ENCODE measurements around the gene STXBP3. TPM values are rescaled to one million over a fixed set of nuclear protein-coding genes. Genes with fewer than 3 reads are reported as not detected.

The STXBP3 gene
- total RNA-seq, 1 donor from 2014 or later, result 42.4 TPM

DNA sequence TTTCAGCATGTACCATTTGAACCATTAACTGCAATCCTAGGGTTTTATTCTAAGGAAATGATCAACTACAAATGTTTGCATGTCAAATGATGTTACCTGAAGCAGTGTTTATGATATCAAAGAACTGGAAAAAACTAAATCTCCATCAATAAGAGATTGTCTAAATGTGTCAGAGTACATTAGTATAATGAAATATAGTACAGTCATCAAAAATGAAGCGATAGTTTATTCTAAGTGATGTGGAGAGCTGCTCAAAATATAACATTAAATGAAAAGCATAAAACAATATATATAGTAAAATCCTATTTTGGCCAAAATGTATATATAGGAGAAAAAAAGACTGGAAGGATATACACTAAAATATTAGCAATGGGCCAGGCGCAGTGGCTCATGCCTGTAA is 86.5 kb downstream of the STXBP3 start:
- no peak for DNase-seq (ENCODE audit: low spot score)

- no peak for DNase-seq (ENCODE audit: low spot score)
Observed at GRCh38 chr1:108841703-108842102, 95.2 kb downstream of the STXBP3 start.

GRCh38 chr1:108842525-108843181 is 96.2 kb downstream of the STXBP3 start:
- DNase-seq (ENCODE audit: low spot score), result no peak

DNA sequence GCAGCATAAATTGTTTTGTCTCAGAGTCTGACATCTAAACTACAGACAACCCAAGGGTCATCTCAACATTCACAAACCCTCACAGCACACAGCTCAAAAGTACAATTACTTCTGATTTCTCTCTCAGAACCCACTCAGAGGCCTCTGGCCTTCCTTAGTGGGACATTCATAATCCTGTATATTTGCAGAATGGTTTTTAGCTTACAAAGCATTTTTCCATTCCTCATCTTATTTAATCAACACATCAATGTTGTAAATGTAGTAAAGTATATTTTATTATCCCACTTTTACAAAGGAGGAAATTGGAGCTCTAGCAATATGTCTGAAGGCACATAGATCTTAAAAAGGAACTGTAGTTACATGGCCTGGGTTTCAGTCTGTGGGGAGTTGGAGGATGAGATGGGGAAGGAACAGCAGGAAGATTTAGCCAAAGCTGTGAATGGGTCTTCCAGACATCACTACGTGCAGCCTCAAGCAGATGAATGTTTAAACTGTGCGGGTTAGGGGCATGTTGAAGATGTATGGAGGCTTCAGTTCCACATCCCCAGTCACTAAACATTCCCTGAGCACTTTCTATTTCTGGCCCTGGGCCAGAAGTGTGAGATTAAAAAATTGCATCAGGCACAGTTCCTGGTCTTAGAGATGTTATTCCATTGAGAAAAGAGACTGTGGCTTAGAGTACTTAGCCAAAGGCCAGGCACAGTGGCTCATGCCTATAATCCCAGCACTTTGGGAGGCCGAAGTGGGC is 97.1 kb downstream of the STXBP3 start:
- DNase-seq (ENCODE audit: low spot score), result no peak

DNA sequence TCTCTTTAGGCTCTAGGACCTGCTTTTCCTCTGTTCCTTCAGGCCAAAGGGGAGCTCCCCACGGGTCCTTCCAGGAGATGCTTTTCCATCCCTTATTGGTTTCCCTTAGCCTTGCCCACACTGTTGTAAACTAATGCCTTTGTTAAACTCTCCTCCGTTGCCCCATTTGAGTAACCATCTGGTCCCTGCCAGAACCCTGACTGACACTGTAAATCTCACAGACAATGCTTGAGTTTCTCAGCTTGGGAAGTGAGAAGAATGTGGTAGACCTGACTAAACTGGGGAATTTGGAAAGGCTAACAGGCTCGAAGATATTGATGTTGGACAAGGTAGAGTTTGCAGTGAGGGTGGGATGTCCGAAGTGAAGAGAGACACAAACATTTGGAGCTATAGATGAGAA is 99.0 kb downstream of the STXBP3 start:
- no peak for DNase-seq (ENCODE audit: low spot score)

- no peak for DNase-seq (ENCODE audit: low spot score)
Observed at GRCh38 chr1:108845991-108846390, 99.5 kb downstream of the STXBP3 start.

GRCh38 chr1:108847494-108847893 is 101.0 kb downstream of the STXBP3 start:
- no peak for DNase-seq (ENCODE audit: low spot score)

DNA sequence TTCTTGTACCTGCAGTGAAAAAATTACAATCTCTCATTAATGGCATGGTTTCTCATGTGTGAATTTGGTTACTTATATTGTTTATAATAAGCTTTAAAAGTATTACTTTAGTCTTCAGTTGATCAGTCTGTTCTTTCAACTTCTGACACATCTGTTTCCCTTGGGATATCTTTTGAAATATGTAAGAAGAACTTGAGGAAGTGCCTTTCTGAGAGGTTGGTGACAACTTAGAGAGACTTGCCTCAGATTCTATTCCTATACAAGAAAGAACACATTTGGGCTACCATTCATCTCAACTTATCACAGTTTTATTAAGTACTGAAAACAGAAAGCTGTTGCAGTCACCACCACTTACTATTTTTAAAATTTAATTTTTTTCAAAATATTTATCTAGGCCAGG is 102.3 kb downstream of the STXBP3 start:
- DNase-seq (ENCODE audit: low spot score), result no peak

- no peak for DNase-seq (ENCODE audit: low spot score)
Observed at GRCh38 chr1:108850929-108851328, 104.5 kb downstream of the STXBP3 start.

DNA sequence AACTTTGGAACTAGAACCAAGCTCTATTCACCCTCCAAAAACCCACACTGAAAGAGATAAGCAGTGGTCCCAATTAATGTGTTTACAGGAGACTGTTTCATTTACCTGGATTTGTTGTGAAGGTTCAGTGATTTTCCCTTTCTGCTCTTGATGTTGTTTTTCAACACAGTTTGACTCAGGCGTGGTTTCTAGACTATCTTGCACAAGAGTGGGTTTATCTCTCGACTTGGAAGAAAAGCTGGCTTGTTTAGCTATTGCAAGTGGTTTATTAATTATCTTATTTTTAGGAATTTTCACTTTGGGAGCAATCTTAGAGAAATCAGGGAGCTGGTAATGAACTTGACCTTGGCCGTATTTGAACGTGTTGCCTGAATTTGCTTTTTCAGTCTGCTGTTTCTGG is 105.1 kb downstream of the STXBP3 start:
- DNase-seq (ENCODE audit: low spot score), result no peak

- DNase-seq (ENCODE audit: low spot score), result no peak
Observed at GRCh38 chr1:108852221-108852975, 105.9 kb downstream of the STXBP3 start.

GRCh38 chr1:108854221-108855019 is 107.9 kb downstream of the STXBP3 start:
- no peak for DNase-seq (ENCODE audit: low spot score)

DNA sequence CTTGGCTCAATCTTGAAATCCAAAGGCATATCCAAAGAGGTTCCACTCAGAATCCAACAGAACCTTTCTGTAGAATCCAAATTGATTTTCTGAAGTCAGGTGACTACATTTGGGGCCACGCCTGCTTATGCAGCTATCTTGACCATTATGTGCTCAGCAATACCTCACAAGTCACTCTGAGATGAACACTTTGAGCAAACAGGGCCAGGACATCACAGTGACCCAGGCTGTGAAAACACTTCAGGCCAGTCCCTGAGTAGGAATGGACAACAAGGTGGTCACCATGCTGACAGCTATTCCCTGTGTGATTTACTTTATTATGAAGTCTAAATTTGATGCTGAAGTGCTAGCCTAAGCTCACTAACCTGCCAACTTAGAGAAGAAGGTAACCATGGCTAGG is 110.5 kb downstream of the STXBP3 start, which contains the start of gene AKNAD1:
TSS of gene AKNAD1 (minus strand) at position 101 of the 400 bp plus-strand sequence. CDS start 4,430 bp downstream, outside the sequence.
- DNase-seq (ENCODE audit: low spot score), result no peak

DNA sequence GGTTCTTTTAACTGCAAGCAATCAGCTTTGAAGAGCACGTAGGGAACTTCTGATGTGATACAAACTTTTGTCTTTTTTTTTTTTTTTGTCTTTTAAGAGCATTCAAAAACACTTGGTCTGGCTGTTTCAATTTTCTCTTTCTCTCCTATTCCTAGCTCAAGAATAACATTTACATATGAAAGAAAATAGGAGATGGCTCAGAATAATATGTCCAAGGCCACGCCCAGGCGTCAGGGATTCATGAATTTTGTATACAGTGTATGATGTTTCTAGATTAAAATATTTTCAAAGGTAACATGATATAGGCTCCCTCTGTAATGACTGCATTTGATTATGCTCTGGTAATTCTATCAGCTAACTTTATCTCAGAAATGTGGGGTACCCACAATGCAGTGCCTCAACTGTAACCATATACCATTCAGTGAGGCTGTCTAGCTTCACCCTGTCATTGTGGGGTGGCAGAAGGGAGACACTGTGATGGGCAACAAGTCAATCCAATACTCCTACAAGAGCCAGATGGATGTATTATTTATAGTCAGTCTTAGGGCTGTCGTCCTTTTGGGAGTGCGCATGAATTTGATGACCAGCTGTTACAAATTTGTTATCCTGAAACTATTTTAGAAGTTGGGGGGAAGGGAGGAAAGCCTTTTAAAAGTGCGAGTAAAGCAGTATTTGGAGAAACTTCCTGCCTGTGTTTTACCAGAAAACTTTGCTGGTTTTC is 111.9 kb downstream of the STXBP3 start:
- DNase-seq (ENCODE audit: low spot score), result no peak

Other genes with a start within 250 kb of the STXBP3 start
- gene EEIG2, start 186.6 kb upstream of the STXBP3 start, total RNA-seq, result 16.7 TPM
- gene HENMT1, start 85.6 kb upstream of the STXBP3 start, total RNA-seq, result 3.3 TPM
- 32.0 TPM for gene PRPF38B, start 54.4 kb upstream of the STXBP3 start, total RNA-seq
- gene FNDC7, start 33.8 kb upstream of the STXBP3 start, total RNA-seq, result not detected
- gene AKNAD1, start 110.4 kb downstream of the STXBP3 start, total RNA-seq, result not detected
- gene GPSM2, start 130.3 kb downstream of the STXBP3 start, total RNA-seq, result 4.0 TPM
- gene CLCC1, start 216.8 kb downstream of the STXBP3 start, total RNA-seq, result 28.9 TPM